B cell (primary cell): ENCODE results near the gene QKI.

Experiments
- CTCF ChIP-seq: fragments of 200-600 bp; IDR thresholded peaks from one replicate; pipeline ENCODE4 v1.8.0; 2022; ENCODE audit warnings: antibody characterized with exemption, mild to moderate bottlenecking
- EZH2 ChIP-seq: IDR thresholded peaks from 2 replicates; pipeline ENCODE4 v1.6.1; 2012; ENCODE audit warnings: borderline replicate concordance, low read depth, mild to moderate bottlenecking, moderate library complexity, low read length; ENCODE audit not compliant: insufficient read depth, poor library complexity, severe bottlenecking

GRCh38 chr6:163402616-163403015 lies 11.9 kb upstream of the QKI start:
- TF ChIP-seq CTCF = no peak
- TF ChIP-seq EZH2 = no peak
